ENCODE measurements around the gene VWA5B2.

Gene VWA5B2

GRCh38 chr3:184229394-184230080 lies at the start of gene VWA5B2:
VWA5B2 (plus strand) TSS chr3:184229585; CDS start chr3:184230529, 944 bp downstream.
- DNase-seq (ENCODE audit: low spot score) = peak; percentile 96

- DNase-seq (ENCODE audit: low spot score) = no peak
Observed at GRCh38 chr3:184180165-184180564, 49.2 kb upstream of the VWA5B2 start.

- no peak for DNase-seq (ENCODE audit: low spot score)
Observed at GRCh38 chr3:184181596-184181995, 47.8 kb upstream of the VWA5B2 start.

- no peak for DNase-seq (ENCODE audit: low spot score)
Observed at GRCh38 chr3:184183679-184184078, 45.7 kb upstream of the VWA5B2 start.

GRCh38 chr3:184184546-184185230 lies 44.7 kb upstream of the VWA5B2 start:
- no peak for DNase-seq (ENCODE audit: low spot score)

GRCh38 chr3:184185461-184186183 lies 43.8 kb upstream of the VWA5B2 start:
- DNase-seq (ENCODE audit: low spot score) = peak; percentile 99

GRCh38 chr3:184186184-184186901 lies 43.0 kb upstream of the VWA5B2 start, which contains the start of gene ABCF3:
ABCF3 (plus strand) TSS chr3:184186199; CDS start chr3:184186208, 9 bp downstream.
- no peak for DNase-seq (ENCODE audit: low spot score)

- DNase-seq (ENCODE audit: low spot score) = no peak
Observed at GRCh38 chr3:184186902-184187207, 42.5 kb upstream of the VWA5B2 start.

- no peak for DNase-seq (ENCODE audit: low spot score)
Observed at GRCh38 chr3:184188080-184188479, 41.3 kb upstream of the VWA5B2 start.

GRCh38 chr3:184189421-184189820 lies 40.0 kb upstream of the VWA5B2 start:
- no peak for DNase-seq (ENCODE audit: low spot score)

GRCh38 chr3:184192889-184193288 lies 36.5 kb upstream of the VWA5B2 start:
- no peak for DNase-seq (ENCODE audit: low spot score)

- DNase-seq (ENCODE audit: low spot score) = no peak
Observed at GRCh38 chr3:184193991-184194539, 35.3 kb upstream of the VWA5B2 start.

- DNase-seq (ENCODE audit: low spot score) = no peak
Observed at GRCh38 chr3:184196536-184196935, 32.8 kb upstream of the VWA5B2 start.

- no peak for DNase-seq (ENCODE audit: low spot score)
Observed at GRCh38 chr3:184198509-184198908, 30.9 kb upstream of the VWA5B2 start.

- DNase-seq (ENCODE audit: low spot score) = no peak
Observed at GRCh38 chr3:184200825-184201224, 28.6 kb upstream of the VWA5B2 start.

GRCh38 chr3:184203526-184203925 lies 25.9 kb upstream of the VWA5B2 start:
- no peak for DNase-seq (ENCODE audit: low spot score)

GRCh38 chr3:184209146-184209923 lies 20.1 kb upstream of the VWA5B2 start:
- DNase-seq (ENCODE audit: low spot score) = no peak

- no peak for DNase-seq (ENCODE audit: low spot score)
Observed at GRCh38 chr3:184211297-184211696, 18.1 kb upstream of the VWA5B2 start.

- DNase-seq (ENCODE audit: low spot score) = no peak
Observed at GRCh38 chr3:184211718-184212117, 17.7 kb upstream of the VWA5B2 start.

- peak; percentile 65 for DNase-seq (ENCODE audit: low spot score)
Observed at GRCh38 chr3:184218814-184219213, 10.6 kb upstream of the VWA5B2 start.

- no peak for DNase-seq (ENCODE audit: low spot score)
Observed at GRCh38 chr3:184222521-184222920, 6.9 kb upstream of the VWA5B2 start.
